ENCODE measurements around the gene VPS16.

The VPS16 gene

DNA sequence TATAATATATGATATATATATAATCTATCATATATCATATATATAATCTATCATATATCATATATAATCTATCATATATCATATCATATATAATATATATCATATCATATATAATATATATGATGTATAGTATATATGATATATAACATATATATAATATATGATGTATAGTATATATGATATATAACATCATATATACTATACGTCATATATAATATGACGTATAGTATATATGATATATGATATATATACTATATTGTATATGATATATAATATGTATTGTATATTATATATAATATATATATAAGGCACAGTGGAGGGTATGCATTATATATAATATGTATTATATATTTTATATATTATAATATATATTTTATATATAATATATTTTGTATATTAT, 69.4 kb downstream of the VPS16 start:
- no peak for DNase-seq

DNA sequence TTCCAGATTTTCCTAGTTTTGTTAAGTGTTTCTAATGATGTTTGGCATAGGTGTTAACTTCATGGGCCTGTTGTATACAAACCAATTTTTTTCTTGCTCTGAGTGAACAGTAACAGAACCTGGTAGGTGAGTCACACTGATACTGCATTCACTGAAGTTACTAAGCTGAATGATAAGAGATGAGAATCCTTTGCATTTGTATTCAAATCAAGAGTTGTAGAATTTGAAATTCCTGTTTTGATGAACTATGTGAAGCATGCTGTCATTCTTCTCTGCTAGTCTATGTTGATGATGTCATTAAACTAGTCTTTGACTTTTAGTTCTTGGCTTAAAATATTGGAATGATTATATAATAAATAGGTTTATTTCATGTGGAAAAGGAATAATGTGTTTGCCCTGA, 70.7 kb downstream of the VPS16 start:
- no peak for DNase-seq

DNA sequence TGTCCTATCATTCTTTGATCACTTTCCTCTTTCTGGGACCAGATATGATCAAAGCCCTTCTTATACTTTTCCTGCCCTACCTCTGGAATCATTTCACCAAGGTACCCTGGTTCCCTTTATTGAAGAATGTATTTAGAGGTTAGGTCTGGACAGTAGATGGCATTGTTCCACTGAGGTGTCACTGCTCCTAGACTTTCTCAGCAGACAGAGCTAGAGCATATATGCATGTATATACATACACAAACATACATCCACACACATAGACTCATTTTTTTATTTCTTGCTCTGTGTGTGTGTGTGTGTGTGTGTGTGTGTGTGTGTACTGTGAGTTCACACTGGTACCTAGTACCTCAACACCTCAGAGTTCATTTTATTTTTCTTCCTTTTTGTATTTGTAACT, 73.6 kb downstream of the VPS16 start:
- no peak for DNase-seq
